Pancreas (tissue), 10 donors: ENCODE measurements around the gene WNK3. TPM values are rescaled to one million over a fixed set of nuclear protein-coding genes. Genes with fewer than 3 reads are reported as not detected.
A peak's percentile ranks its signal among the peaks of the same experiment; 100 is the strongest.

ENCODE experiments used
- ATAC-seq, 4 donors: fragments of 200-7000 bp; cut with Tn5 transposase; one replicate each; pipeline versions ENCODE4 v1.8.0 to v1.9.1; 2020; ENCODE audit warnings: mild to moderate bottlenecking in 4 of 4, moderate library complexity in 4 of 4
- DNase-seq, 6 donors: peaks; one replicate each; pipeline ENCODE4 v3.0.0-alpha.2; 2020
- FAIRE-seq: peaks from 2 replicates; lab custom pipeline; 2012; peaks lifted over from hg19 to GRCh38; lab: Jason Lieb, UNC
- H3K27ac ChIP-seq, 4 donors: fragments of 200-600 bp; sonication (generic); 1 replicate in 3 of 4; 2 replicates in 1 of 4; pipeline versions ENCODE4 v1.5.0 to v1.8.0; 2020
- H3K27me3 ChIP-seq, 4 donors: fragments of 200-600 bp; one replicate each; pipeline ENCODE4 v1.8.0; 2021
- H3K36me3 ChIP-seq, 3 donors: fragments of 200-600 bp; sonication (generic) in 1 of 3; one replicate each; pipeline versions ENCODE4 v1.5.0 to v1.8.0; 2020 to 2021
- H3K4me1 ChIP-seq, 3 donors: fragments of 200-600 bp; one replicate each; pipeline ENCODE4 v1.8.0; 2021
- H3K4me3 ChIP-seq, 4 donors: fragments of 200-600 bp; sonication (generic) in 2 of 4; one replicate each; pipeline versions ENCODE4 v1.5.0 to v1.8.0; 2020 to 2021
- H3K9me3 ChIP-seq, 4 donors: fragments of 200-600 bp; one replicate each; pipeline ENCODE4 v1.8.0; 2021
- CTCF ChIP-seq, 4 donors: fragments of 200-600 bp; sonication (generic) in 3 of 4; IDR thresholded peaks; one replicate each; pipeline versions ENCODE4 v1.5.0 to v1.8.0; 2021; ENCODE audit warnings: antibody characterized with exemption in 4 of 4
- WGBS, 2 donors: extraction: QIAGEN DNeasy Blood & Tissue Kit; methylation state at CpG; one replicate each; pipeline ENCODE4 v1.1.7; 2013; 5-methylcytosine and 5-hydroxymethylcytosine counted together
- intact Hi-C, 3 donors: fragments of 100-400 bp; cut with DNase I; formaldehyde crosslinking; loops; one replicate each; pipeline versions ENCODE4 v1.11.1 to v1.14.2; 2022
- polyA plus RNA-seq, 2 donors: library from polyadenylated mRNA; stranded (reverse); fragments of 200-250 nt; gene quantifications; one replicate each; pipeline ENCODE4 v1.2.3, GENCODE V29; 2013
- total RNA-seq, 6 donors: library from RNA; stranded (reverse); fragmentation: NEBNext Ultra II Directional in 4 of 6; extraction: Animal tissue kit (Norgen Biotek cat#: 25700) in 4 of 6; gene quantifications; one replicate each; pipeline versions ENCODE4 v1.2.1 to v1.2.4, GENCODE V29; 2021 to 2023
- donor health status: healthy with polysubstance abuse.
- donor health status: DM: no; HTN: no; CAD: no; lungs with moderate emphysema.
- donor health status: DM: no; HTN: no; CAD: no.
- donor health status: control.
- donor health status: control.
- donor health status: Bipolar disorder and iron deficiency.
- donor health status: DM: yes; HTN: yes; CAD: no.
- donor health status: DM: no; HTN: no; CAD: no.
- donor health status: DM: no; HTN: no; CAD: no.
- donor health status: DM: yes; HTN: yes; CAD: no.

The WNK3 gene
- total and polyA plus RNA-seq, 8 donors = 0.15 to 1.7 (median 0.88) TPM

GRCh38 chrX:54320067-54320466 lies 37.8 kb downstream of the WNK3 start:
- Histone ChIP-seq H3K27ac (no peak overlapping the region), H3K27me3 (peaks cover 0 to 16% (median 2%) of the 10 kb centered on the region in 4 donors), H3K9me3 (no peaks in the 10 kb centered on the region), H3K4me1 (no peaks in the 10 kb centered on the region), H3K4me3 (no peak overlapping the region), H3K36me3 (no peaks in the 10 kb centered on the region)
- peak in 1 of 4 donors; percentile 16 for ATAC-seq
- no peak for DNase-seq
- intact Hi-C loops = no loop called here
- no peak for TF ChIP-seq CTCF (IDR thresholded peaks at IDR 0.05)
- peak; percentile 80 for FAIRE-seq
- 31 to 48% methylated on average over 1 of the region's 1 CpG for WGBS, 2 donors

GRCh38 chrX:54306379-54306778 lies 51.5 kb downstream of the WNK3 start:
- Histone ChIP-seq H3K9me3 (no peaks in the 10 kb centered on the region), H3K36me3 (no peaks in the 10 kb centered on the region), H3K27me3 (peaks cover 0 to 7% (median 0%) of the 10 kb centered on the region in 4 donors), H3K4me1 (no peaks in the 10 kb centered on the region), H3K27ac (no peak overlapping the region), H3K4me3 (no peak overlapping the region)
- WGBS, 2 donors = 78 to 86% methylated on average over 2 of the region's 2 CpGs
- FAIRE-seq (no peak), DNase-seq (no peak), ATAC-seq (no peak)
- TF ChIP-seq CTCF (IDR thresholded peaks at IDR 0.05) = no peak
- intact Hi-C loops = no loop called here

- ATAC-seq = no peak
- no peak overlapping the region for H3K4me3 ChIP-seq
- intact Hi-C loops = no loop called here
- 41 to 49% methylated on average over 4 of the region's 4 CpGs for WGBS, 2 donors
- no peaks in the 10 kb centered on the region for H3K4me1 ChIP-seq
- H3K27me3 ChIP-seq = peaks cover 0 to 7% (median 0%) of the 10 kb centered on the region in 4 donors
- no peak for DNase-seq
- no peak for FAIRE-seq
- H3K9me3 ChIP-seq = no peaks in the 10 kb centered on the region
- H3K36me3 ChIP-seq = no peaks in the 10 kb centered on the region
- TF ChIP-seq CTCF (IDR thresholded peaks at IDR 0.05) = no peak
- no peak overlapping the region for H3K27ac ChIP-seq
These were observed 56.3 kb downstream of the WNK3 start for GRCh38 chrX:54301516-54301915.

GRCh38 chrX:54294306-54294705 lies 63.5 kb downstream of the WNK3 start:
- no peaks in the 10 kb centered on the region for H3K4me1 ChIP-seq
- no peak for DNase-seq
- H3K36me3 ChIP-seq = no peaks in the 10 kb centered on the region
- TF ChIP-seq CTCF (IDR thresholded peaks at IDR 0.05) = no peak
- no peak for ATAC-seq
- FAIRE-seq = no peak
- H3K4me3 ChIP-seq = no peak overlapping the region
- H3K9me3 ChIP-seq = no peaks in the 10 kb centered on the region
- no peaks in the 10 kb centered on the region for H3K27me3 ChIP-seq
- 59 to 61% methylated on average over 2 of the region's 2 CpGs for WGBS, 2 donors
- H3K27ac ChIP-seq = no peak overlapping the region
- intact Hi-C loops = no loop called here

GRCh38 chrX:54292755-54293154 lies 65.1 kb downstream of the WNK3 start:
- ATAC-seq (peak in 1 of 4 donors; percentile 68), DNase-seq (peak in 1 of 6 donors; percentile 16), FAIRE-seq (no peak)
- Histone ChIP-seq H3K27ac (no peak overlapping the region), H3K27me3 (no peaks in the 10 kb centered on the region), H3K4me1 (no peaks in the 10 kb centered on the region), H3K36me3 (no peaks in the 10 kb centered on the region), H3K9me3 (no peaks in the 10 kb centered on the region), H3K4me3 (no peak overlapping the region)
- TF ChIP-seq CTCF (IDR thresholded peaks at IDR 0.05) = no peak
- 15 to 23% methylated on average over 2 of the region's 2 CpGs for WGBS, 2 donors
- intact Hi-C loops = no loop called here
